Activated naive CD4-positive, alpha-beta T cell treated with Interleukin-2 at 50 U/mL for 16 hours (primary cell): Measurements from ENCODE around the gene ADCY3.

ENCODE experiments used
- DNase-seq: peaks from one replicate; pipeline ENCODE4 v3.0.0-alpha.2; 2020

Gene ADCY3

GRCh38 chr2:24920098-24920808 is at the start of gene ADCY3:
Gene ADCY3, minus strand, starts transcription at chr2:24920237. Its CDS starts 1,250 bp downstream, at chr2:24918987.
- DNase-seq = peak; percentile 70

GRCh38 chr2:24969784-24970183 is 49.7 kb upstream of the ADCY3 start:
- no peak for DNase-seq

GRCh38 chr2:24961903-24962302 is 41.9 kb upstream of the ADCY3 start:
- no peak for DNase-seq

DNA sequence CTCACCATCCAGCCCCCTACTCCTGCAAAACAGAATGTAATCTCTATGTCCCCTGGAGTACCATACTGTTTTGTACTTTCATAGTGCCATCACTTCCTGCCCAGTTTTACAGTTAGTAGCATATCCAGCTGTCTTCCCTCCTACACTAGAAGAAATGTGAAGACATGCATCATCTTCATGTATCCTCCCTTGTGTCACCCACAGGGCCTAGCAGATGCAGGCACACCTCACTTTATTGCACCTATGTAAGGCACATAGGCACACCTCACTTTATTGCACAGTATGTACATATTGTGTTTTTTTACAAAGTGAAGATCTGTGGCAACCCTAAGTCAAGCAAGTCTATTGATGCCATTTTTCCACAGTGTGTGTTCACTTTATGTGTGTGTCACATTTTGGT is 39.7 kb upstream of the ADCY3 start:
- no peak for DNase-seq

DNA sequence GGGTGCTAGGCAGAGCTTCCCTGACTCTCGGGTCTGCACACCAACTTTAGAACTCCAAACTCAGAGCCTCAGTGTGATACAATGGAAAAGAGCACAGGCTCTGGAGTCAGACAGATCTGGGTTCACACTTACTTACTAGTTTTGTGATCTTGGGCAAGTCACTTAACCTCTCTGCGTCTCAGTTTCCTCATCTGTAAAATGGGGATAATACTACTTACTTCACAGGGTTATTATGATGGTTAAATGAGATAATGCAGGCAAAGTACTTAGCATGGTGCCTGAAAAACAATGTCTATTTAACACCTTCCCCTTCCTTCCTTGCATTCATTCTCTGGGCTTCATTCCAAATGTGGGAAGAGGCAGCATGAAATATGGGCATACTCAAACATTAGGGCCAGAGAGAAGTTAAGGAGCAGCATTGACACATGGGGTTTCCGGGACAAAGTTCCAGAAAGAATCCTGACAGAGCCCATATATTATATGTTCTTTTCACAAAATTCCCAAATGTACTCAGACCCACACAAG is 38.4 kb upstream of the ADCY3 start:
- DNase-seq = no peak

DNA sequence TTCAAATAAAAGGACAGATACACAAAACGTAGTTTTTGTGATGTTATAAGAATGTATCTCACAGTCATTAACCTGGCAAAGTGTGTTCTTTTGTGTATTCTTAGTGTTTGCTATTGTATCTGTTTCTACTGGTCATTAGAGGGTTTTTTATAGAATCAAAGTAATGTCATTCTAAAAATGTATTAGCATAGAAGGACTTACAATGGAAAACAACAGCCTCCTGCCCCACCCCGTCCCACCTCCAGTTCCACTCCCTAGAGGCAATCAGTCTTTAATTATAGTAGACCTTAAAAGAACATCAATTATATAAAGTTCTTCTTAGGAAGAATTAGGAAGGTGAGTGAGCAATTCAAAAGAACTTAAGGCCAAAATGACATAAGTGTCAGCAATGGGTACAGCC is 37.9 kb upstream of the ADCY3 start:
- DNase-seq = no peak

GRCh38 chr2:24957221-24957620 is 37.2 kb upstream of the ADCY3 start:
- no peak for DNase-seq

- DNase-seq = no peak
Observed at GRCh38 chr2:24955921-24956320, 35.9 kb upstream of the ADCY3 start.

DNA sequence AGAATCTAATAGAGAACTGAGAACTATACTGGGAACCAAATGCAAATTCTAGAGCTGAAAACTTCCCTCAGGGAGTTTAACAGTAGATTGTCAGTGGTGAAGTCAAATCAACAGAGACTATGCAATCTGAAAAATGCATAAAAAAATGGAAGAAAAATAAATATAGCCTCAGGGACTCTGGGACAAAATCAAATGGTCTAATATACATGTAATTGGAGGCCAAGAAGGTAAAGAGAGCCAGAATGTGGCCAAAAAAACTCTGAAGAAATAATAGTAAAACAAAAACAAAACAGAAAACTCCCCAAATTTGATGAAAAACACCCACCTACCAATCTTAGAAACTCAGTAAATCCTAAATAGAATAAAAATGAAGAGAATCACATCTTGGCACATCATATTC is 35.2 kb upstream of the ADCY3 start:
- DNase-seq = no peak

- DNase-seq = no peak
Observed at GRCh38 chr2:24950102-24950501, 30.1 kb upstream of the ADCY3 start.

DNA sequence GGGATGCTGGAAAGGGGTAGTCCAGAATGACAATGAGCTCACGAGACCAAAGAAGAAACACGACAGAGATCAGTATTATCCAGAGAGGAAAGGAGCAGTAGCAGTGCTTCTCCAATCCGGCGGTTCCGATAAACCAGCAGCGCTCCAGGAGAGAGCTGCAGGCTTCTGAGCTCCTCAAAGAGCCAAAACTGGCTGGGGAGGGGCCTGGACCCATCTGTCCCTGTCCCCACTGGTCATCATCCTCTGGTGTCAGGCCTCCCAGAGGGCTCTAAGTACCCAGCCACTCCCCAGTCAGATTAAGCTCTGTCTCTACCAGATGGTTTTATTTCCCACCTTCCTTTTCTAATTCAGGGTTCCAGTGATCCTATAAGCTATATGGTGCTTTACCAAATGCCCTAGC is 28.5 kb upstream of the ADCY3 start:
- DNase-seq = no peak

DNA sequence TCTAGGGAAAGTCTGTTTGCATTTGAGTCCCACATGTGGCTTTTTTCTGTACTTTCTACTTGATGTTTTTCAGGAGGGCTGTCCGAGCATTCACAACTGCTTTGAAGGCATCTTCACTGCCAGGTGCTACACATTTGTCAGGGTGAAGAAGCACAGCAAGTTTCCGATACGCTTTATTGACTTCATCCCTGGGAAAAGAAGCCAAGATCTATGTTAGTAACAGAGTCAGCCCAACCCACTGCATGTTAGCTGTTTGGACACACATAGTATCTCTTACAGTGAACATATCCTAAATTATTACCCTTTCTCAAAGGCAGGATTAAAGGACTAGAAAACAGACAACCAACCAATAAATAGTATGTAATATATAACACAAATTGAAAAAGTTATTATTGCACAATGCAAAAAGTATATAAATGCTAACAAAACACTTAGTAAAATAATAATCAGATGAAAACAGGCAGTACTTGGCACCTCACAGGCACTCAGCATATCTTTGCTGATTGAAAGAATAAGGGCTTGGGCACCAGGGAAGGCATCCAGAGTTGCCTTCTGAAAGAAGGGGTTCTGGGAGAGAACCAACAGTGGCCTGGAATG is 27.6 kb upstream of the ADCY3 start:
- DNase-seq = no peak

DNA sequence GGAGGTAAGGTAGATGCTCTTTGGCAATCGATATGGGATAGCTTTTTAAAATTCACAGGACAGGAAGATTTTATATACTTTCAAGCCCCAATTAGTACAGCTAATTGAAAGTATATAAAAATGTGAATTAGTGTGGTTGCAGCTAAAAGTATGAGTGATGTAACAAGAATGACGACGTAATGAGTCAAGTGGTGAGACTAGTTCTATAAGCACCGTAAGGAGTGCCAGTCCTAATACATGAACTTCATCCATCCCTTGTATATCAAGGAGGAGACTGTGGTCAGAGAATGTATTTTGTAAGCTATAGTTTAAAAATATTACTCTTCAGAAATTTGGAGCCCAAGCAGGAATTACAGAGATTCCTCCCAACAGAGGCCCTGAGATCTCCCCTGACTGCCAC is 25.9 kb upstream of the ADCY3 start:
- DNase-seq = no peak

GRCh38 chr2:24943427-24944053 is 23.5 kb upstream of the ADCY3 start:
- DNase-seq = no peak

DNA sequence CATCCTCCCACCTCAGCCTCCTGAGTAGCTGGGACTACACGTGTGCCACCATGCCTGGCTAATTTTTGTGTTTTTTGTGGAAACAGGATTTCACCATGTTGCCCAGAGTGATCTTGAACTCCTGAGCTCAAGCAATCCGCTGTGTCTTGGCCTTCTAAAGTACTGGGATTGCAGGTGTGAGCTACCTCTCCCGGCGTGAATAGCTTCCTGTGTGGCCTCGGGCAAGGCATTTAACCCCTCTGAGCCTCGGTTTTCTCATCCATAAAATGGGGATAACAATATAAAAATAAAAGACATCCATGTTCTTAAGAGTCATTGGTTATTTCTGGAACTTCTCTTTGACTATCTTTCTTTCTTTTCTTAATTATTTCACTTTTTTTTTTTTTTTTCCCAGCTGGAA is 19.3 kb upstream of the ADCY3 start:
- no peak for DNase-seq

GRCh38 chr2:24937236-24937635 is 17.2 kb upstream of the ADCY3 start:
- DNase-seq = no peak

GRCh38 chr2:24935145-24935544 is 15.1 kb upstream of the ADCY3 start:
- no peak for DNase-seq

- no peak for DNase-seq
Observed at GRCh38 chr2:24932715-24933114, 12.7 kb upstream of the ADCY3 start.

- no peak for DNase-seq
Observed at GRCh38 chr2:24930768-24931167, 10.7 kb upstream of the ADCY3 start.

GRCh38 chr2:24929230-24929629 is 9.2 kb upstream of the ADCY3 start:
- DNase-seq = no peak

- no peak for DNase-seq
Observed at GRCh38 chr2:24928036-24928435, 8.0 kb upstream of the ADCY3 start.

- DNase-seq = peak; percentile 57
Observed at GRCh38 chr2:24926602-24927252, 6.7 kb upstream of the ADCY3 start.

DNA sequence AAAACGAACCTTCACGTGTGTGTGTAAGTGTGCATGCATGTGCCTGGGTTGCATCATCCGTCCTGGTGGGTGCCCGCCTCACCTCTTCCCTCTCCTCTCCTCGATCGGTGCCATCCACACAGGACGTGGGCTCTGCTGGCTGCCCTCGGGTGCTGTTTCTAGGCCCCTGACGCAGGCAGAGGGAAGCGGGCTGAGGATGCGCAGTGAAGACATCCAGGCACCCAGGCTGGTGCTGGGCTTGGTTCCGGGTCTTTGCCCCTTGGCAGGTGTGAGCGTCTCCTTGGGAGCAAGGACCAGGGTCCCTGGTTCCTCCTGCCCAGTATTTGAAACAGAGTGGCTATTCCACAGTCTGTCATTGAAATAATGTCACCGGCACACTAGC is 6.2 kb upstream of the ADCY3 start:
- DNase-seq = no peak

DNA sequence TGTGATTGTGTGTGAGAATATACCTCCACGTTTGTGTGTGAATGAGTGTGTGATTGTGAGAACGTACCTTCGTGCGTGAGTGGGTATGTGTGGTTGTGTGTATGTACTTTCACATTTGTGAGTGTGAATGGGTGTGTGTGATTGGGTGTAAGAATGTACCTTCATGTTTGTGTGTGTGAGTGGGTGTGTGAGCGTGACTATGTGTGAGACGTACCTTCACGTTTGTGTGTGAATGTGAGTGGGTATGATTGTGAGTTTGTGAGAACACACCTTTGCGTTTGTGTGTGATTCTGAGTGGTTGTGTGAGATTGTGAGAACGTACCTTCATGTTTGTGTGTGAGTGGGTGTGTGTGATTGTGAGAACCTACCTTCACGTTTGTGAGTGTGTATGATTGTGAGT is 5.8 kb upstream of the ADCY3 start:
- no peak for DNase-seq
